ENCODE data around the gene NNAT.

- TF ChIP-seq POLR2AphosphoS5 (IDR thresholded peaks at IDR 0.05) (no peak), POLR2A (IDR thresholded peaks at IDR 0.05) (no peak)
- TF ChIP-seq, protein P1, sequence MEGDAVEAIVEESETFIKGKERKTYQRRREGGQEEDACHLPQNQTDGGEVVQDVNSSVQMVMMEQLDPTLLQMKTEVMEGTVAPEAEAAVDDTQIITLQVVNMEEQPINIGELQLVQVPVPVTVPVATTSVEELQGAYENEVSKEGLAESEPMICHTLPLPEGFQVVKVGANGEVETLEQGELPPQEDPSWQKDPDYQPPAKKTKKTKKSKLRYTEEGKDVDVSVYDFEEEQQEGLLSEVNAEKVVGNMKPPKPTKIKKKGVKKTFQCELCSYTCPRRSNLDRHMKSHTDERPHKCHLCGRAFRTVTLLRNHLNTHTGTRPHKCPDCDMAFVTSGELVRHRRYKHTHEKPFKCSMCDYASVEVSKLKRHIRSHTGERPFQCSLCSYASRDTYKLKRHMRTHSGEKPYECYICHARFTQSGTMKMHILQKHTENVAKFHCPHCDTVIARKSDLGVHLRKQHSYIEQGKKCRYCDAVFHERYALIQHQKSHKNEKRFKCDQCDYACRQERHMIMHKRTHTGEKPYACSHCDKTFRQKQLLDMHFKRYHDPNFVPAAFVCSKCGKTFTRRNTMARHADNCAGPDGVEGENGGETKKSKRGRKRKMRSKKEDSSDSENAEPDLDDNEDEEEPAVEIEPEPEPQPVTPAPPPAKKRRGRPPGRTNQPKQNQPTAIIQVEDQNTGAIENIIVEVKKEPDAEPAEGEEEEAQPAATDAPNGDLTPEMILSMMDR (IDR thresholded peaks at IDR 0.05): no peak
Observed at GRCh38 chr20:37533154-37533715, 12.2 kb downstream of the NNAT start.

Data from sigmoid colon (tissue), 4 donors.